NB4 (cell line): ENCODE results near the gene DRC7.

Experiments used
- DNase-seq: peaks from one replicate; pipeline ENCODE4 v3.0.0; 2010; ENCODE audit warnings: low read depth
- H3K4me3 ChIP-seq: one replicate; pipeline ENCODE4 v1.5.1; 2011; ENCODE audit warnings: mild to moderate bottlenecking, low read depth, low read length, moderate library complexity
- CTCF ChIP-seq: IDR thresholded peaks from one replicate; pipeline ENCODE4 v1.5.1; 2012; ENCODE audit warnings: low read depth, low read length
- MAX ChIP-seq: IDR thresholded peaks from 2 replicates; pipeline ENCODE4 v1.6.1; 2011; ENCODE audit warnings: low read depth, low read length
- MYC ChIP-seq: IDR thresholded peaks from 2 replicates; pipeline ENCODE4 v1.6.1; 2011; ENCODE audit warnings: low read depth, low read length
- POLR2A ChIP-seq: IDR thresholded peaks from 2 replicates; pipeline ENCODE4 v1.6.1; 2011; ENCODE audit warnings: mild to moderate bottlenecking; ENCODE audit not compliant: insufficient read length; ENCODE audit errors: extremely low read depth

Gene DRC7

GRCh38 chr16:57755061-57755684 lies 60.6 kb downstream of the DRC7 start:
- TF ChIP-seq POLR2A (no peak), CTCF (no peak), MAX (no peak), MYC (no peak)
- no peak overlapping the region for H3K4me3 ChIP-seq

GRCh38 chr16:57755726-57756423 lies 61.3 kb downstream of the DRC7 start:
- H3K4me3 ChIP-seq: no peak overlapping the region
- TF ChIP-seq CTCF: no peak
- no peak for TF ChIP-seq MYC
- no peak for TF ChIP-seq POLR2A
- no peak for TF ChIP-seq MAX
- DNase-seq: no peak

More at GRCh38 chr16:57755061-57755684, 60.6 kb downstream of the DRC7 start:
- DNase-seq: no peak

- no peak for DNase-seq
- no peak overlapping the region for H3K4me3 ChIP-seq
- no peak for TF ChIP-seq MAX
- no peak for TF ChIP-seq MYC
- no peak for TF ChIP-seq POLR2A
- no peak for TF ChIP-seq CTCF
Measured at GRCh38 chr16:57756424-57757325, 62.1 kb downstream of the DRC7 start.

- no peak for TF ChIP-seq POLR2A
- TF ChIP-seq CTCF: peak; percentile 91
- peak; percentile 82 for TF ChIP-seq MAX
- peak; percentile 62 for TF ChIP-seq MYC
- H3K4me3 ChIP-seq: no peak overlapping the region
- DNase-seq: peak; percentile 84
Measured at GRCh38 chr16:57757326-57757786, 62.8 kb downstream of the DRC7 start.

- H3K4me3 ChIP-seq: no peak overlapping the region
- TF ChIP-seq MYC (no peak), POLR2A (no peak), MAX (no peak), CTCF (no peak)
- no peak for DNase-seq
Measured at GRCh38 chr16:57757883-57758282, 63.3 kb downstream of the DRC7 start.
